ENCODE results near the gene FAM120AOS.

FAM120AOS gene

DNA sequence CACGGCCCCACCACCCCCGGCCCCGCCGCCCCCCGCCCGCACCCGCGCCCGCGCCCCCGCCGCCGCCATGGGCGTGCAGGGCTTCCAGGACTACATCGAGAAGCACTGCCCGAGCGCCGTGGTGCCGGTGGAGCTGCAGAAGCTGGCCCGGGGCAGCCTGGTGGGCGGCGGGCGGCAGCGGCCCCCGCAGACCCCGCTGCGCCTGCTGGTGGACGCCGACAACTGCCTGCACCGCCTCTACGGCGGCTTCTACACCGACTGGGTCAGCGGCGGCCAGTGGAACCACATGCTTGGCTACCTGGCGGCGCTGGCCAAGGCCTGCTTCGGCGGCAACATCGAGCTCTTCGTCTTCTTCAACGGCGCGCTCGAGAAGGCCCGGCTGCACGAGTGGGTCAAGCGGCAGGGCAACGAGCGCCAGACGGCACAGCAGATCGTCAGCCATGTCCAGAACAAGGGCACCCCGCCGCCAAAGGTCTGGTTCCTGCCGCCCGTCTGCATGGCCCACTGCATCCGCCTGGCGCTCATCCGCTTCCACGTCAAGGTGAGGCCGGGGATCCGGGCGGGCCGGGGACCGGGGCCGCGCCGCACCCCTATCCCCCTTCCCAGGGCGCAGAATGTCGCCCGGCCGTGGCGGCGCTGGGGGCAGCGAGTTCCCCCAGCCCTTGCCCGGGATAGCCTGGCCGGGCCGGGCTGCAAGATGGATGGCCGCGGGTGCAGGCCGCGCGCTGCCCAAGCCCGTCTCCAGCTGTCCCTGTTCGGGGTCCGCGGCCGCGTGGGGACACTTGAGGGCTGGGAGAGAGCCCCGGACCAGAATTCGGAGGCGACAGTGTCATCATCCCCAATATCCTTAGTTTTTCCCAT lies 1.3 kb downstream of the FAM120AOS start (continued):
- TF ChIP-seq, protein P1, sequence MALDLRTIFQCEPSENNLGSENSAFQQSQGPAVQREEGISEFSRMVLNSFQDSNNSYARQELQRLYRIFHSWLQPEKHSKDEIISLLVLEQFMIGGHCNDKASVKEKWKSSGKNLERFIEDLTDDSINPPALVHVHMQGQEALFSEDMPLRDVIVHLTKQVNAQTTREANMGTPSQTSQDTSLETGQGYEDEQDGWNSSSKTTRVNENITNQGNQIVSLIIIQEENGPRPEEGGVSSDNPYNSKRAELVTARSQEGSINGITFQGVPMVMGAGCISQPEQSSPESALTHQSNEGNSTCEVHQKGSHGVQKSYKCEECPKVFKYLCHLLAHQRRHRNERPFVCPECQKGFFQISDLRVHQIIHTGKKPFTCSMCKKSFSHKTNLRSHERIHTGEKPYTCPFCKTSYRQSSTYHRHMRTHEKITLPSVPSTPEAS (tag by site-specific recombination; IDR thresholded peaks at IDR 0.05) = no peak
- TF ChIP-seq IKZF3 (tag by site-specific recombination; IDR thresholded peaks at IDR 0.05) = no peak
- TF ChIP-seq ZNF501 (tag by site-specific recombination; IDR thresholded peaks at IDR 0.05) = 0 out of 2 replicates have a peak, but pooled peaks have one; percentile 27
- no peak for TF ChIP-seq ZNF473 (tag by site-specific recombination; IDR thresholded peaks at IDR 0.05)
- no peak; the same call in 1 of the 2 replicates for TF ChIP-seq ZNF2 (tag by site-specific recombination; IDR thresholded peaks at IDR 0.05)
- TF ChIP-seq, protein P2, sequence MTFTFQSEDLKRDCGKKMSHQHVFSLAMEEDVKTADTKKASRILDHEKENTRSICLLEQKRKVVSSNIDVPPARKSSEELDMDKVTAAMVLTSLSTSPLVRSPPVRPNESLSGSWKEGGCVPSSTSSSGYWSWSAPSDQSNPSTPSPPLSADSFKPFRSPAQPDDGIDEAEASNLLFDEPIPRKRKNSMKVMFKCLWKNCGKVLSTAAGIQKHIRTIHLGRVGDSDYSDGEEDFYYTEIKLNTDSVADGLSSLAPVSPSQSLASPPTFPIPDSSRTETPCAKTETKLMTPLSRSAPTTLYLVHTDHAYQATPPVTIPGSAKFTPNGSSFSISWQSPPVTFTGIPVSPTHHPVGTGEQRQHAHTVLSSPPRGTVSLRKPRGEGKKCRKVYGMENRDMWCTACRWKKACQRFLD (tag by site-specific recombination; IDR thresholded peaks at IDR 0.05) = no peak
- no peak for TF ChIP-seq ZNF202 (tag by site-specific recombination; IDR thresholded peaks at IDR 0.05; ENCODE audit: borderline replicate concordance)
- TF ChIP-seq ZNF266 (tag by site-specific recombination; IDR thresholded peaks at IDR 0.05; ENCODE audit: low read depth) = no peak
- TF ChIP-seq ZSCAN16 (tag by site-specific recombination; IDR thresholded peaks at IDR 0.05) = no peak
- TF ChIP-seq ZNF362 (tag by site-specific recombination; IDR thresholded peaks at IDR 0.05) = no peak
- no peak for TF ChIP-seq ZFP3 (tag by site-specific recombination; IDR thresholded peaks at IDR 0.05; ENCODE audit: low read depth)
- TF ChIP-seq ZNF10 (tag by site-specific recombination; IDR thresholded peaks at IDR 0.05) = no peak
- TF ChIP-seq ZBTB20 (tag by site-specific recombination; IDR thresholded peaks at IDR 0.05) = peak; percentile 62; the same call in 1 of the 2 replicates
- TF ChIP-seq ZEB2 (tag by site-specific recombination; IDR thresholded peaks at IDR 0.05) = peak; percentile 28; the same call in 1 of the 2 replicates
- TF ChIP-seq ZNF335 (tag by site-specific recombination; conservative IDR thresholded peaks at IDR 0.05) = peak; percentile 68
- TF ChIP-seq ZNF548 (tag by site-specific recombination; IDR thresholded peaks at IDR 0.05) = no peak
- no peak for TF ChIP-seq ZNF24 (tag by site-specific recombination; IDR thresholded peaks at IDR 0.05)
- TF ChIP-seq GLIS2 (tag by site-specific recombination; IDR thresholded peaks at IDR 0.05) = 0 out of 2 replicates have a peak, but pooled peaks have one; percentile 31
- TF ChIP-seq GFI1B (tag by site-specific recombination; IDR thresholded peaks at IDR 0.05) = no peak
- TF ChIP-seq ZNF350 (tag by site-specific recombination; IDR thresholded peaks at IDR 0.05) = no peak

DNA sequence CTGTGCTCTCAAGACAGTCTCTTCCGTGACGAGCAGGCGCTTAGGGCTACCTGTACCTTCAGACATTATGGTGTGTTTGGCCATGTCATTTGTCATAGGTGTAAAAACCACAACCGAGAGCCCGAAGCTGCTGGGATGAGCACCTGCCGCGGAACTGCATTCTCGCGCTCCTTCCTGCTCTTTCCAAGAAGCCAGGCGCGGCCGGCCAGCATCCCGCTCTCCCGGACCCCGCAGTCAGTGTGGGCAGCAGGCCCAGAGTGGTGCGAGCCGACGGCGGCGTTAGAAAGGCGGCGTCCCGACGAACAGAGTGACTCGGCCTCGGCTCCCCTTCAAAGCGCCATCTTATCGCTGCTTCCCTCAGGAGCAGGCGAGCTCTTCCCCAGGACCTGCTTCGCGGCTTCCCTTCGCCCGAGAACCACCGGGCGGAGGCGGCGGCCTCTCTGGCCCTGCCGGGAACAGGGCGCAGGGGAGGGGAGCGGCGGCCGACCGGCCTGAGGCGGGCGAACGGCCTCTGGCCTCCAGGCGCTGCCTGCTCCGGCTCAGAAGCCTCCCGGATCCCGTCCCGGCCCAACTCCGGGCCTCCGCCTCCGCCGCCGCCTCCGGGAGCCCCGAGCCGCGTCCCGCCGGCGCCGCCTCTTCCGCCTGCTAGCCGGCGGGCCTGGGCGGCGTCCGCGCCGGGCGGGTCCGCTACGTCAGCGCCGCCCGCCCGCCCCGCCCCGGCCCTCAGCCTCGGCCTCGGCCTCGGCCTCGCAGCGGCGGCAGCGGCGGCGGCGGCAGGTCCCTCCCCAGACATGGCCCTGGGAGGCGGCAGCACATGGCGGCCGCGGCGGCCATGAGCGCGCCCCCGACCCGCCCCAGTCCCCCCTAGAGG lies 2.2 kb downstream of the FAM120AOS start, which contains the start of gene FAM120A:
Gene FAM120A (plus strand): TSS at position 741 of the 871 bp plus-strand sequence. CDS start 231 bp downstream, outside the sequence.
- ChIA-PET POLR2A (interaction anchor here (1.4 to 2.4 kb wide), 3 partner anchors 17 to 115 kb away, joined by 3 to 14 read pairs (median 3); no protein-coding TSS in a partner anchor), CTCF (interaction anchor here (0.5 to 1.8 kb wide), 2 partner anchors 86 to 115 kb away, joined by 3 to 10 read pairs; no protein-coding TSS in a partner anchor)
- peaks cover 3% of the 10 kb centered on the region; the same call in 1 of the 2 replicates for H3K4me1 ChIP-seq (ENCODE audit: control insufficient read depth, insufficient read depth, low read length)
- H3K9me3 ChIP-seq (ENCODE audit: control insufficient read depth, insufficient read depth, low read depth, low read length) = no peaks in the 10 kb centered on the region
- peak within 1 kb of the TSS; percentile 97 for H3K27ac ChIP-seq (ENCODE audit: extremely low read depth, low read depth, low read length)
- H3K4me3 ChIP-seq (ENCODE audit: low read depth, low read length) = peak within 1 kb of the TSS; percentile 93
- peaks cover 15 to 45% of the 10 kb centered on the region in 2 experiments; a peak in 2 of 3 replicates for H3K36me3 ChIP-seq (ENCODE audit: control insufficient read depth in 2 of 2, insufficient read depth in 1 of 2, low read length in 2 of 2)
- TF ChIP-seq ZNF561 (tag by site-specific recombination; IDR thresholded peaks at IDR 0.05; ENCODE audit: borderline replicate concordance) (peak; percentile 47; the same call in 1 of the 2 replicates), ZNF280C (tag by site-specific recombination; IDR thresholded peaks at IDR 0.05) (no peak), FEZF1 (tag by site-specific recombination; IDR thresholded peaks at IDR 0.05) (no peak), ZNF175 (tag by site-specific recombination; IDR thresholded peaks at IDR 0.05) (no peak), EGR2 (tag by site-specific recombination; IDR thresholded peaks at IDR 0.05; ENCODE audit: low read depth) (0 out of 2 replicates have a peak, but pooled peaks have one; percentile 12), CTCF (tag by site-specific recombination; IDR thresholded peaks at IDR 0.05) (no peak)

All from HEK293 (cell line).